Hepatocyte (in vitro differentiated cells): Measurements from ENCODE around the gene SET. TPM values are rescaled to one million over a fixed set of nuclear protein-coding genes. Genes with fewer than 3 reads are reported as not detected.

ENCODE experiments used
- DNase-seq: peaks from one replicate; pipeline ENCODE4 v3.0.0-alpha.2; 2016; ENCODE audit warnings: low spot score
- H2AFZ ChIP-seq: fragments of 200-600 bp; sonication (generic); 2 replicates; pipeline ENCODE4 v1.6.0; 2016; ENCODE audit warnings: antibody characterized with exemption, mild to moderate bottlenecking
- H3K27ac ChIP-seq: fragments of 200-600 bp; sonication (generic); 2 replicates; pipeline ENCODE4 v1.5.1; 2016; ENCODE audit warnings: mild to moderate bottlenecking
- H3K27me3 ChIP-seq: fragments of 200-600 bp; sonication (generic); 2 replicates; pipeline ENCODE4 v1.6.1; 2016
- H3K36me3 ChIP-seq: fragments of 200-600 bp; sonication (generic); replicated peaks from 2 replicates; pipeline ENCODE4 v1.5.1; 2016; ENCODE audit warnings: low read depth; ENCODE audit not compliant: insufficient read depth
- H3K4me1 ChIP-seq: fragments of 200-600 bp; sonication (generic); 2 replicates; pipeline ENCODE4 v1.5.1; 2016; ENCODE audit warnings: mild to moderate bottlenecking, moderate library complexity; ENCODE audit not compliant: insufficient read depth
- H3K4me2 ChIP-seq: fragments of 200-600 bp; sonication (generic); 2 replicates; pipeline ENCODE4 v1.6.0; 2016
- H3K4me3 ChIP-seq: fragments of 200-600 bp; sonication (generic); 2 replicates; pipeline ENCODE4 v1.5.1; 2016; ENCODE audit warnings: mild to moderate bottlenecking
- H3K79me2 ChIP-seq: fragments of 200-600 bp; sonication (generic); 2 replicates; pipeline ENCODE4 v1.6.0; 2017; ENCODE audit warnings: mild to moderate bottlenecking
- H3K9me2 ChIP-seq: fragments of 200-600 bp; sonication (generic); replicated peaks from 2 replicates; pipeline ENCODE4 v1.6.0; 2017; ENCODE audit warnings: mild to moderate bottlenecking; ENCODE audit not compliant: insufficient read depth
- H3K9me3 ChIP-seq: fragments of 200-600 bp; sonication (generic); 2 replicates; pipeline ENCODE4 v1.5.1; 2016; ENCODE audit warnings: low read depth, mild to moderate bottlenecking
- H4K20me1 ChIP-seq: fragments of 200-600 bp; sonication (generic); 2 replicates; pipeline ENCODE4 v1.6.0; 2016; ENCODE audit warnings: mild to moderate bottlenecking; ENCODE audit not compliant: insufficient read depth, poor library complexity, severe bottlenecking
- CTCF ChIP-seq: fragments of 200-600 bp; sonication (generic); IDR thresholded peaks from 2 replicates; pipeline ENCODE4 v1.5.1; 2016; ENCODE audit warnings: antibody characterized with exemption, mild to moderate bottlenecking; ENCODE audit not compliant: poor library complexity
- EZH2 ChIP-seq: fragments of 200-600 bp; sonication (generic); IDR thresholded peaks from 2 replicates; pipeline ENCODE4 v1.6.1; 2016; ENCODE audit warnings: antibody characterized with exemption, mild to moderate bottlenecking, borderline replicate concordance
- EZH2phosphoT487 ChIP-seq: fragments of 200-600 bp; sonication (generic); IDR thresholded peaks from one replicate; pipeline ENCODE4 v1.6.1; 2018; ENCODE audit warnings: antibody characterized with exemption, mild to moderate bottlenecking, low read depth, moderate library complexity; ENCODE audit not compliant: unreplicated experiment, severe bottlenecking
- WGBS: methylation state at CpG from one replicate; pipeline ENCODE4 v1.1.6; 2016; ENCODE audit warnings: low lambda C conversion rate; ENCODE audit errors: missing lambda C conversion rate; 5-methylcytosine and 5-hydroxymethylcytosine counted together
- polyA plus RNA-seq: library from polyadenylated mRNA; unstranded; fragments of >200 nt; fragmentation: Nextera tagmentation; extraction: Ambion mirVana; gene quantifications from 2 replicates; pipeline ENCODE4 v1.2.1, GENCODE V29; 2016
- total RNA-seq: library from RNA; depleted of rRNA; stranded (reverse); fragments of >200 nt; gene quantifications from 2 replicates; pipeline ENCODE4 v1.2.3, GENCODE V29; 2014

The SET gene
- total and polyA plus RNA-seq, 2 experiments from 2014 or later: 217 to 416 TPM

- no peak for DNase-seq
- 92% methylated on average over 24 of the region's 24 CpGs for WGBS
- no peak for TF ChIP-seq EZH2phosphoT487
- no peak for TF ChIP-seq EZH2
- TF ChIP-seq CTCF: no peak
- no peak overlapping the region for H3K27ac ChIP-seq
- H3K4me3 ChIP-seq: no peak overlapping the region
- no peak overlapping the region for H3K4me2 ChIP-seq
- H3K36me3 ChIP-seq: no peaks in the 10 kb centered on the region
- peaks cover 2% of the 10 kb centered on the region for H3K4me1 ChIP-seq
- H4K20me1 ChIP-seq: no peaks in the 10 kb centered on the region
- H3K9me2 ChIP-seq: no peaks in the 10 kb centered on the region
- no peaks in the 10 kb centered on the region for H3K79me2 ChIP-seq
- no peaks in the 10 kb centered on the region for H3K9me3 ChIP-seq
- H2AFZ ChIP-seq: no peak overlapping the region
- no peaks in the 10 kb centered on the region for H3K27me3 ChIP-seq
These were observed 25.8 kb downstream of the SET start for GRCh38 chr9:128714586-128715435.

GRCh38 chr9:128715436-128715750 is 26.4 kb downstream of the SET start:
- Histone ChIP-seq H3K36me3 (no peaks in the 10 kb centered on the region), H3K4me2 (no peak overlapping the region), H3K9me2 (no peaks in the 10 kb centered on the region), H4K20me1 (no peaks in the 10 kb centered on the region), H3K27ac (no peak overlapping the region), H3K27me3 (no peaks in the 10 kb centered on the region), H3K4me3 (no peak overlapping the region), H3K4me1 (peaks cover 2% of the 10 kb centered on the region), H3K9me3 (no peaks in the 10 kb centered on the region), H2AFZ (no peak overlapping the region), H3K79me2 (no peaks in the 10 kb centered on the region)
- 88% methylated on average over 6 of the region's 6 CpGs for WGBS
- TF ChIP-seq EZH2phosphoT487 (no peak), EZH2 (no peak), CTCF (no peak)
- DNase-seq: no peak

GRCh38 chr9:128716581-128717254 is 27.7 kb downstream of the SET start:
- Histone ChIP-seq H3K4me3 (no peak overlapping the region), H3K9me3 (no peaks in the 10 kb centered on the region), H4K20me1 (no peaks in the 10 kb centered on the region), H3K27me3 (no peaks in the 10 kb centered on the region), H3K79me2 (no peaks in the 10 kb centered on the region), H3K36me3 (no peaks in the 10 kb centered on the region), H2AFZ (no peak overlapping the region), H3K27ac (no peak overlapping the region), H3K9me2 (no peaks in the 10 kb centered on the region), H3K4me2 (no peak overlapping the region), H3K4me1 (peaks cover 2% of the 10 kb centered on the region)
- WGBS: 93% methylated on average over 7 of the region's 7 CpGs
- no peak for DNase-seq
- TF ChIP-seq EZH2: no peak

- no peaks in the 10 kb centered on the region for H3K9me3 ChIP-seq
- 81% methylated on average over 8 of the region's 8 CpGs for WGBS
- TF ChIP-seq EZH2phosphoT487: no peak
- TF ChIP-seq EZH2: no peak
- no peak for TF ChIP-seq CTCF
- H3K4me1 ChIP-seq: peaks cover 2% of the 10 kb centered on the region
- H3K9me2 ChIP-seq: no peaks in the 10 kb centered on the region
- H3K79me2 ChIP-seq: no peaks in the 10 kb centered on the region
- H2AFZ ChIP-seq: no peak overlapping the region
- no peaks in the 10 kb centered on the region for H3K27me3 ChIP-seq
- no peaks in the 10 kb centered on the region for H4K20me1 ChIP-seq
- no peak overlapping the region for H3K27ac ChIP-seq
- H3K4me2 ChIP-seq: no peak overlapping the region
- H3K4me3 ChIP-seq: no peak overlapping the region
- no peaks in the 10 kb centered on the region for H3K36me3 ChIP-seq
- DNase-seq: no peak
These were observed 29.0 kb downstream of the SET start for GRCh38 chr9:128718047-128718446.
